HL-60 (cell line): Measurements from ENCODE around the gene DNPH1.

ENCODE experiments used
- DNase-seq, 2 experiments: peaks; one replicate each; pipeline ENCODE4 v3.0.0-alpha.2; 2010 to 2020; ENCODE audit warnings: low read depth in 1 of 2, low spot score in 1 of 2
- H3K27ac ChIP-seq: fragments of 250-450 bp; sonication (Bioruptor Pico); replicated peaks from 2 replicates; pipeline ENCODE4 v1.5.1; 2020; ENCODE audit warnings: mild to moderate bottlenecking, moderate library complexity
- H3K27me3 ChIP-seq: fragments of 250-450 bp; sonication (Bioruptor Pico); 2 replicates; pipeline ENCODE4 v1.5.1; 2021; ENCODE audit warnings: mild to moderate bottlenecking, moderate library complexity; ENCODE audit not compliant: insufficient read depth, poor library complexity, severe bottlenecking
- H3K4me3 ChIP-seq: replicated peaks from 2 replicates; pipeline ENCODE4 v1.5.1; 2011; ENCODE audit warnings: mild to moderate bottlenecking, control low read depth, low read length; ENCODE audit not compliant: insufficient read depth
- CTCF ChIP-seq: IDR thresholded peaks from one replicate; pipeline ENCODE4 v1.5.1; 2011; ENCODE audit warnings: low read length, control low read depth, inconsistent platforms; ENCODE audit not compliant: insufficient read depth
- GABPA ChIP-seq: IDR thresholded peaks from 2 replicates; pipeline ENCODE4 v1.6.1; 2012; ENCODE audit warnings: low read depth
- POLR2AphosphoS5 ChIP-seq: IDR thresholded peaks from 2 replicates; pipeline ENCODE4 v1.6.1; 2012; ENCODE audit warnings: low read depth
- REST ChIP-seq: IDR thresholded peaks from 2 replicates; pipeline ENCODE4 v1.6.1; 2012; ENCODE audit warnings: low read depth; ENCODE audit not compliant: insufficient replicate concordance
- SPI1 ChIP-seq: IDR thresholded peaks from 2 replicates; pipeline ENCODE4 v1.6.1; 2012; ENCODE audit warnings: low read depth, mild to moderate bottlenecking, borderline replicate concordance

The DNPH1 gene

GRCh38 chr6:43268355-43268700 lies 39.0 kb upstream of the DNPH1 start:
- no peak for DNase-seq
- H3K4me3 ChIP-seq = no peak overlapping the region
- TF ChIP-seq SPI1 (no peak), CTCF (no peak), GABPA (no peak), REST (no peak), POLR2AphosphoS5 (no peak)
- H3K27ac ChIP-seq = no peak overlapping the region
- H3K27me3 ChIP-seq = peaks cover 43% of the 10 kb centered on the region

GRCh38 chr6:43267619-43268354 lies 38.5 kb upstream of the DNPH1 start:
- Histone ChIP-seq H3K27ac (no peak overlapping the region), H3K27me3 (peaks cover 38% of the 10 kb centered on the region), H3K4me3 (no peak overlapping the region)
- no peak for DNase-seq
- no peak for TF ChIP-seq REST
- no peak for TF ChIP-seq SPI1
- TF ChIP-seq POLR2AphosphoS5 = no peak
- TF ChIP-seq CTCF = no peak
- TF ChIP-seq GABPA = no peak

- Histone ChIP-seq H3K4me3 (no peak overlapping the region), H3K27me3 (peaks cover 29% of the 10 kb centered on the region), H3K27ac (no peak overlapping the region)
- TF ChIP-seq SPI1 = no peak
- no peak for TF ChIP-seq CTCF
- no peak for TF ChIP-seq GABPA
- no peak for TF ChIP-seq POLR2AphosphoS5
- TF ChIP-seq REST = no peak
- no peak for DNase-seq
Measured at GRCh38 chr6:43265564-43265963, 36.3 kb upstream of the DNPH1 start.
